Activated naive CD8-positive, alpha-beta T cell treated with anti-CD3 and anti-CD28 coated beads, Interleukin-2, amount 10 ng/mL, durations not matched to agents 7 days and 5 days (primary cell): ENCODE data around the gene RNU5D-1. TPM values are rescaled to one million over a fixed set of nuclear protein-coding genes. Genes with fewer than 3 reads are reported as not detected.

Experiments
- ATAC-seq: fragments of 150-1000 bp; cut with Tn5 transposase; one replicate; pipeline ENCODE4 v1.10.0; 2021; ENCODE audit warnings: low read depth, moderate library complexity
- POLR2A ChIA-PET: fragments of 350-600 bp; sonication (Branson Sonifier 250); formaldehyde crosslinking; loops from one replicate; lab custom pipeline; 2021; ENCODE audit warnings: antibody characterized with exemption; lab: Charles Lee
- DNase-seq: peaks from one replicate; pipeline ENCODE4 v3.0.0; 2021
- H3K27ac Mint-ChIP-seq: one replicate; pipeline ENCODE4 v1.8.0; 2022; ENCODE audit warnings: mild to moderate bottlenecking, mixed read lengths
- H3K27me3 Mint-ChIP-seq: one replicate; pipeline ENCODE4 v1.8.0; 2022; ENCODE audit warnings: mild to moderate bottlenecking, moderate library complexity, mixed read lengths
- H3K36me3 Mint-ChIP-seq: one replicate; pipeline ENCODE4 v1.8.0; 2021; ENCODE audit warnings: mild to moderate bottlenecking, mixed read lengths
- H3K4me1 Mint-ChIP-seq: one replicate; pipeline ENCODE4 v1.8.0; 2021; ENCODE audit warnings: mixed read lengths
- H3K4me3 Mint-ChIP-seq: one replicate; pipeline ENCODE4 v1.8.0; 2022; ENCODE audit warnings: mild to moderate bottlenecking, moderate library complexity, mixed read lengths
- H3K9me3 Mint-ChIP-seq: one replicate; pipeline ENCODE4 v1.8.0; 2021; ENCODE audit warnings: mixed read lengths
- total RNA-seq, 2 experiments: library from RNA; stranded (reverse); gene quantifications; one replicate each; pipeline ENCODE4 v1.2.3, GENCODE V29; 2021

Gene RNU5D-1
- total RNA-seq, 2 experiments from 2014 or later: not detected

- H3K9me3 Mint-ChIP-seq: no peaks in the 10 kb centered on the region
- peaks cover 9% of the 10 kb centered on the region for H3K36me3 Mint-ChIP-seq
- ATAC-seq (peak; percentile 6), DNase-seq (peak; percentile 56)
- POLR2A ChIA-PET: interaction anchor here (0.6 to 11.5 kb wide), 12 partner anchors 9 to 288 kb away, joined by 3 to 500 read pairs (median 10); partner anchors contain the start of genes BTBD19, DYNLT4, EIF2B3 and HECTD3
- H3K4me1 Mint-ChIP-seq: peaks cover 57% of the 10 kb centered on the region
- H3K27me3 Mint-ChIP-seq: no peaks in the 10 kb centered on the region
- peak overlapping the region; percentile 84 for H3K4me3 Mint-ChIP-seq
- peak overlapping the region; percentile 95 for H3K27ac Mint-ChIP-seq
These were observed 7.3 kb downstream of the RNU5D-1 start for GRCh38 chr1:44723496-44724295.

DNA sequence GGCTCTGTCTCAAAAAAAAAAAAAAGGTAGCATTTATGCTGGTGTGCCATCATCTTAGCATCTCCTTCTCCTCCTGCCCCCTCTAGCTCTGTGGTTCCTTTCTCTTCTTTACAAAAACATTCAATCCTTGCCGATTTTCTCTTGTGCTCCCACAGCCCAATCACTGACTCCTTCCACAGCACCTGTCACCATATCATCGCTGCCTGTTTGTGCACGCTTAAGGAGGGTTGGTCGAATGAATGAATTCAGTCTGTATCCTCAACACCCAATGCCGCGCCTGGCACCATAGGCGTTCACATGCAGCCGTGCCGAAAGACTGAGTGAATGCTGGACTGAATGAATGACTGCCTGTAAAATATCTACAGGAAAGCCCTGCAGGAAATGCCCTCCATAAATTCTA, 7.9 kb downstream of the RNU5D-1 start:
- Mint-ChIP-seq H3K36me3 (peaks cover 9% of the 10 kb centered on the region), H3K27me3 (no peaks in the 10 kb centered on the region), H3K27ac (peak overlapping the region; percentile 95), H3K4me1 (peaks cover 58% of the 10 kb centered on the region), H3K9me3 (no peaks in the 10 kb centered on the region), H3K4me3 (peak overlapping the region; percentile 84)
- ATAC-seq (no peak), DNase-seq (no peak)
- POLR2A ChIA-PET: interaction anchor here (0.6 to 11.5 kb wide), 13 partner anchors 10 to 768 kb away, joined by 3 to 500 read pairs (median 11); partner anchors contain the start of genes BTBD19, DYNLT4, EIF2B3 and HECTD3

GRCh38 chr1:44721485-44722361, 9.2 kb downstream of the RNU5D-1 start:
- no peaks in the 10 kb centered on the region for H3K9me3 Mint-ChIP-seq
- H3K27ac Mint-ChIP-seq: peak overlapping the region; percentile 94
- peak overlapping the region; percentile 61 for H3K4me3 Mint-ChIP-seq
- peaks cover 9% of the 10 kb centered on the region for H3K36me3 Mint-ChIP-seq
- peak; percentile 65 for DNase-seq
- H3K27me3 Mint-ChIP-seq: no peaks in the 10 kb centered on the region
- peaks cover 60% of the 10 kb centered on the region for H3K4me1 Mint-ChIP-seq
- POLR2A ChIA-PET: interaction anchor here (0.5 to 11.5 kb wide), 67 partner anchors 9 to 1343 kb away, joined by 3 to 500 read pairs (median 5); partner anchors contain the start of genes AKR1A1, ARMH1, BEST4 and BTBD19
- peak; percentile 89 for ATAC-seq

DNA sequence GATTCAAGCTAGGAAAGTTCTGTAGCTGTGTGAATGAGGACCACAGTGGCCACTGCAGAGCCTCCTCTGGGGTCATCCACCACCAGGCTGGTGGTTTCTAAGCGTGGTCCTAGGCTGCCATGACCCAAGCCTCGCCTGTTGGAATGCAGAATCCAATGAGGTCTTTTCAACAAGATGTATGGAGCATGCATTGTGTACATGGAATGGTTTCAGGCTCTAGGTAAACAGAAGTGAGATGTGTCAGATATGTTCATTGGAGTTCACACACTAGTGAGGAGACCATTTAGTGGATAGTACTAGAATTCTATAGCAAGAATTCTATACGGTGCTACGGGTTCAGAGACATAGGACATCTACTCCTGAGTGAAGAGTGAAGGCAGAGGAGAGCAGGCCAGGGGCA, 10.7 kb downstream of the RNU5D-1 start:
- Mint-ChIP-seq H3K27me3 (no peaks in the 10 kb centered on the region), H3K36me3 (peaks cover 5% of the 10 kb centered on the region), H3K4me3 (peak overlapping the region; percentile 0), H3K27ac (peak overlapping the region; percentile 94), H3K9me3 (no peaks in the 10 kb centered on the region), H3K4me1 (peaks cover 59% of the 10 kb centered on the region)
- ATAC-seq (no peak), DNase-seq (no peak)
- POLR2A ChIA-PET: interaction anchor here (0.8 to 11.5 kb wide), 6 partner anchors 13 to 620 kb away, joined by 3 to 500 read pairs (median 48); partner anchors contain the start of genes ARMH1, MUTYH, RNU5D-1 and TMEM53

- ATAC-seq (no peak), DNase-seq (no peak)
- peaks cover 61% of the 10 kb centered on the region for H3K4me1 Mint-ChIP-seq
- POLR2A ChIA-PET: interaction anchor here (0.7 to 11.5 kb wide), 8 partner anchors 14 to 1070 kb away, joined by 3 to 500 read pairs (median 4); partner anchors contain the start of genes RNU5D-1, RPS8 and TOE1
- H3K36me3 Mint-ChIP-seq: no peaks in the 10 kb centered on the region
- H3K4me3 Mint-ChIP-seq: no peak overlapping the region
- peak overlapping the region; percentile 65 for H3K27ac Mint-ChIP-seq
- H3K9me3 Mint-ChIP-seq: no peaks in the 10 kb centered on the region
- H3K27me3 Mint-ChIP-seq: no peaks in the 10 kb centered on the region
These were observed 11.7 kb downstream of the RNU5D-1 start for GRCh38 chr1:44719318-44719717.

DNA sequence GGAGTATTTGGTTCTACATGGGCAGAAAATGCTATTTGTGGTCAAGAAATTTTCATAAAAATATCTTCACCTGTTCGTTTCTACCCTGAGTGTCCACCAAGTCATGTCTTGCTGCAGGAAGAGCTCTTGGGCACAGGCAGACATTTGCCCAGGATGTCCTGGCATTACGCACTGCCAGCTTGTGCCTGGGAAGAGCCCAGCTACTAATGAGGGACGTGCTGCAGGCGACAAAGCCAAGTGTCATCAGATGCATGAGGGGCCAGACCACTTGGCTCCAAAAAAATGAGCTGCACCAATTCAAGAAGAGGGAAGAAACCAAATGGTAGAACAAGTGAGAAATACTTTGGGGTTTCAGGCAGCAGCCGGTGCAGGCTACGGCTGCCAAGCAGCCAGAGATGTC, 12.9 kb downstream of the RNU5D-1 start:
- H3K4me3 Mint-ChIP-seq: no peak overlapping the region
- H3K27ac Mint-ChIP-seq: peak overlapping the region; percentile 73
- H3K9me3 Mint-ChIP-seq: no peaks in the 10 kb centered on the region
- no peaks in the 10 kb centered on the region for H3K27me3 Mint-ChIP-seq
- H3K36me3 Mint-ChIP-seq: no peaks in the 10 kb centered on the region
- no peak for DNase-seq
- peaks cover 52% of the 10 kb centered on the region for H3K4me1 Mint-ChIP-seq
- POLR2A ChIA-PET: interaction anchor here (0.9 to 11.5 kb wide), 5 partner anchors 9 to 101 kb away, joined by 3 to 500 read pairs (median 6); partner anchors contain the start of genes ARMH1, RNU5D-1 and TMEM53
- no peak for ATAC-seq

- DNase-seq: no peak
- Mint-ChIP-seq H3K27me3 (no peaks in the 10 kb centered on the region), H3K36me3 (no peaks in the 10 kb centered on the region), H3K27ac (peak overlapping the region; percentile 11), H3K4me3 (peak overlapping the region; percentile 0), H3K9me3 (no peaks in the 10 kb centered on the region), H3K4me1 (peaks cover 51% of the 10 kb centered on the region)
- ATAC-seq: no peak
- POLR2A ChIA-PET: interaction anchor here (0.9 to 11.5 kb wide), 5 partner anchors 10 to 101 kb away, joined by 3 to 500 read pairs (median 6); partner anchors contain the start of genes ARMH1, RNU5D-1 and TMEM53
These were observed 13.3 kb downstream of the RNU5D-1 start for GRCh38 chr1:44717653-44718052.

DNA sequence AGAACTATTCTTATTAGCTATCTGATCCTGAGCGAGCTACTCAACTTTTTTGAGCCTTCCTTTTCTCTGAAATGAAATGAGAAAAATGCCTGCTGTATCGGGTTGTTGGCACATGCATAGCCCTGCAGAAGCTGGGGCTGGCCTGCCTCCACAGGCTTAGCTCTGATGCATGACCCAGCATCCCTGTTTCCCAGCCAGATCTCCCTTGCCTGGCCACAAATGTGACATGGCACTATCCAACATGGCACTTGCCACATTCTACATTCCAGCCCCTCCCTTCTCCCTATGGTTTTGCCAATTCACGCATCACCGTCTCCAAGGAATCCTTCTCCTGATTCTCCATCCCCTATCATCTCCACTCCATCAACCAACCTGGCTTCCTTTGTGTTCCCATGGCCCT, 13.8 kb downstream of the RNU5D-1 start:
- no peak for DNase-seq
- POLR2A ChIA-PET: interaction anchor here (0.9 to 11.5 kb wide), 5 partner anchors 10 to 102 kb away, joined by 3 to 500 read pairs (median 6); partner anchors contain the start of genes ARMH1, RNU5D-1 and TMEM53
- Mint-ChIP-seq H3K36me3 (no peaks in the 10 kb centered on the region), H3K4me1 (peaks cover 51% of the 10 kb centered on the region), H3K4me3 (no peak overlapping the region), H3K9me3 (no peaks in the 10 kb centered on the region), H3K27me3 (peaks cover 2% of the 10 kb centered on the region), H3K27ac (peak overlapping the region; percentile 9)
- no peak for ATAC-seq

- DNase-seq (peak; percentile 65), ATAC-seq (peak; percentile 79)
- Mint-ChIP-seq H3K9me3 (no peaks in the 10 kb centered on the region), H3K4me3 (peak overlapping the region; percentile 62), H3K27ac (peak overlapping the region; percentile 82), H3K36me3 (no peaks in the 10 kb centered on the region), H3K4me1 (peaks cover 33% of the 10 kb centered on the region), H3K27me3 (peaks cover 8% of the 10 kb centered on the region)
- POLR2A ChIA-PET: interaction anchor here (11.5 kb wide), 1 partner anchor 18 kb away, joined by 500 read pairs; the partner anchor contains the start of gene RNU5D-1
These were observed 15.9 kb downstream of the RNU5D-1 start for GRCh38 chr1:44714944-44715571.

DNA sequence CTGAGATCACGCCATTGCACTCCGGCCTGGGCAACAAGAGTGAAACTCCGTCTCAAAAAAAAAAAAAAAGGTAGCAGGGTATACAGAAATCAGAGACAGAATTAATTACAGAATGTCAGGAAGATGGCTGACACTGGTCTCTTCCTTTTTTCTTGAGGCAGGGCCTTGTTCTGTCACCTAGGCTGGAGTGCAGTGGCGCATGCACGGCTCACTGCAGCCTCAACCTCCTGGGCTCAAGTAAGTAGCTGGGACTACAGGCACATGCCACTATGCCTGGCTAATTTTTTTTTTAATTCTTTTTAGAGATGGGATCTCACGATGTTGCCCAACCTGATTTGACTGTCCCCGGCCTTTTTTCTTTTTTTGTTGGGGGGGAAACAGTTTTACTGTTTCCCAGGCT, 16.4 kb downstream of the RNU5D-1 start:
- no peak for ATAC-seq
- no peaks in the 10 kb centered on the region for H3K9me3 Mint-ChIP-seq
- H3K4me1 Mint-ChIP-seq: peaks cover 32% of the 10 kb centered on the region
- no peaks in the 10 kb centered on the region for H3K36me3 Mint-ChIP-seq
- H3K27me3 Mint-ChIP-seq: peaks cover 8% of the 10 kb centered on the region
- peak overlapping the region; percentile 62 for H3K4me3 Mint-ChIP-seq
- no peak for DNase-seq
- POLR2A ChIA-PET: interaction anchor here (11.5 kb wide), 1 partner anchor 18 kb away, joined by 500 read pairs; the partner anchor contains the start of gene RNU5D-1
- peak overlapping the region; percentile 82 for H3K27ac Mint-ChIP-seq

- peaks cover 13% of the 10 kb centered on the region for H3K27me3 Mint-ChIP-seq
- H3K4me1 Mint-ChIP-seq: peaks cover 32% of the 10 kb centered on the region
- no peak overlapping the region for H3K27ac Mint-ChIP-seq
- no peak for ATAC-seq
- H3K4me3 Mint-ChIP-seq: no peak overlapping the region
- no peaks in the 10 kb centered on the region for H3K9me3 Mint-ChIP-seq
- POLR2A ChIA-PET: interaction anchor here (0.6 to 2.7 kb wide), 3 partner anchors 8 to 590 kb away, joined by 3 to 20 read pairs (median 13); partner anchors contain the start of gene RNU5D-1
- H3K36me3 Mint-ChIP-seq: no peaks in the 10 kb centered on the region
- DNase-seq: no peak
These were observed 17.6 kb downstream of the RNU5D-1 start for GRCh38 chr1:44713321-44713781.
